ENCODE results near the gene TXNL4A. TPM values are rescaled to one million over a fixed set of nuclear protein-coding genes. Genes with fewer than 3 reads are reported as not detected.

Gene TXNL4A
- total and polyA plus RNA-seq, 12 donors = 63.3 to 144 (median 91.6) TPM

DNA sequence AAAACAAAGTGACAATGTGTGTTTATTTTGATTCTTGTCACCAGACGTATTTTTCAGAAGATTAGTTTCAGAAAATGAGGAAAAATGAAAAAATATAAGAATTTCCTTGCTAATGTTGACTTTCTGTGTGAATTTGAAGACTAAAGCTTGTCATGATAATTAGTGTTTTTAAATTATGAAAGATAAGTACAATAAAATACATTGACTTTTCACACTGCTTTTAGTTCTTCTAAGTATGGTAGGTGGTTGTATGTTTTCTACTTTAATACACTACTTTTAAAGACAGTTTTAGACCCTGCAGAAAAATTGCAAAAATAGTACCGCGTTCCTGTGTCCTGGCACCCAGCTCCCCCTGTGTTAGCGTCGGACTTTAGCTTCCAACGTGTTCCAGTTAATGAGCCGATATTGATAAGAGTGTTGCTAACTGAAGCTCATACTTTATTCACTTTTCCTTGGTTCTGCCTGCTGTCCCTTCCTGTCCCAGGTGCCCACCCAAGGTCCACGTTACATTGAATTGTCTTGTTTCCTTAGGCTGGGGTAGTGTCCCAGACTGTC, 46.6 kb upstream of the TXNL4A start:
- TF ChIP-seq, protein P1, sequence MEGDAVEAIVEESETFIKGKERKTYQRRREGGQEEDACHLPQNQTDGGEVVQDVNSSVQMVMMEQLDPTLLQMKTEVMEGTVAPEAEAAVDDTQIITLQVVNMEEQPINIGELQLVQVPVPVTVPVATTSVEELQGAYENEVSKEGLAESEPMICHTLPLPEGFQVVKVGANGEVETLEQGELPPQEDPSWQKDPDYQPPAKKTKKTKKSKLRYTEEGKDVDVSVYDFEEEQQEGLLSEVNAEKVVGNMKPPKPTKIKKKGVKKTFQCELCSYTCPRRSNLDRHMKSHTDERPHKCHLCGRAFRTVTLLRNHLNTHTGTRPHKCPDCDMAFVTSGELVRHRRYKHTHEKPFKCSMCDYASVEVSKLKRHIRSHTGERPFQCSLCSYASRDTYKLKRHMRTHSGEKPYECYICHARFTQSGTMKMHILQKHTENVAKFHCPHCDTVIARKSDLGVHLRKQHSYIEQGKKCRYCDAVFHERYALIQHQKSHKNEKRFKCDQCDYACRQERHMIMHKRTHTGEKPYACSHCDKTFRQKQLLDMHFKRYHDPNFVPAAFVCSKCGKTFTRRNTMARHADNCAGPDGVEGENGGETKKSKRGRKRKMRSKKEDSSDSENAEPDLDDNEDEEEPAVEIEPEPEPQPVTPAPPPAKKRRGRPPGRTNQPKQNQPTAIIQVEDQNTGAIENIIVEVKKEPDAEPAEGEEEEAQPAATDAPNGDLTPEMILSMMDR (IDR thresholded peaks at IDR 0.05) = no peak
- Histone ChIP-seq H3K36me3 (peaks cover 0 to 30% (median 3%) of the 10 kb centered on the region in 9 donors), H3K9me3 (no peaks in the 10 kb centered on the region), H3K27ac (peak overlapping the region in 9 of 10 donors; percentile 66 to 92 (median 81)), H3K4me3 (peak overlapping the region; percentile 45 to 96 (median 80)), H3K4me1 (peaks cover 5 to 24% (median 11%) of the 10 kb centered on the region in 9 donors), H3K27me3 (no peaks in the 10 kb centered on the region)
- DNase-seq (no peak), ATAC-seq (no peak)
- 8 to 10% methylated on average over 8 of the region's 8 CpGs for WGBS, 2 donors
- intact Hi-C loops (cut with DNase I) = loop anchor here in 6 of 10 donors (2.0 to 10.0 kb wide), 14 partner anchors 43 to 358 kb away; partner anchors contain the start of genes TXNL4A (in 4 of the 6), ADNP2 (in 2 of the 6), CTDP1 (in 2 of the 6) and SLC66A2 (in 2 of the 6)

DNA sequence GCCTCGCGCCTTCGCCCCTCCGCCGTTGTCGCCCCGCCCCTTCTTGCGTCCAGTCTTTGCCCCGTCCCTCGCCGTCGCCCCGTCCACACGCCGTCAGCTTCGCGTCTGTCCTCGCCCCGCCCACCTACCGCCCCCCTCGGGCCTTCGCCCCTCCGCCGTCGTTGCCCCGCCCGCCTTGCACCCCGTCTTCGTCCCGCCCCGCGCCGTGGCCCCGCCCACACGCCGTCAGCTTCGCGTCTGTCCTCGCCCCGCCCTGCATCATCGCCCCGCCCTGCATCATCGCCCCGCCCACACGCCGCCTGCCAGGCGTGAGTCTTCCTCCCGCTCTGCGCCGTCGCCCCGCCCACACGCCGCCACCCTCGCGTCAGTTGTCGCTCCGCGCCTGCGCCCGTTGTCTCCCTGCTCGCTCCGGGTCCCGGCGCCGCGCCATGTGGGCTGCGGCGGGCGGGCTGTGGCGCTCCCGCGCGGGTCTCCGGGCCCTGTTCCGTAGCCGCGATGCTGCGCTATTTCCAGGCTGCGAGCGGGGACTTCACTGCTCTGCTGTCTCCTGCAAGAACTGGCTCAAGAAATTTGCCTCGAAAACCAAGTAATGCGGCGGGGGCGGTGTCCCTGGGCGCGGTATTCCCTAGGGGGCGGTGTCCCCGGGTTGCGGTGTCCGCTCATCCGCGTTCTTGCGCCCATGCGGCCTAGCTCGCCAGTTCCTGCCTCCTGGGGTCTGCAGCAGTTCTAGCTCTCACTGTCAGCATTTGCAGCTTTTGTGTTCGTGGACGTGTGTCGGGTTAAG, 45.9 kb upstream of the TXNL4A start, which contains the start of gene RBFA:
TSS of gene RBFA (plus strand) at position 367 of the 784 bp plus-strand sequence. CDS start at position 429, 62 bp downstream.
- intact Hi-C loops (cut with DNase I) = loop anchor here in 6 of 10 donors (2.0 to 10.0 kb wide), 12 partner anchors 42 to 357 kb away; partner anchors contain the start of genes TXNL4A (in 4 of the 6), CTDP1 (in 2 of the 6), SLC66A2 (in 2 of the 6) and ADNP2 (in 1 of the 6)
- WGBS, 2 donors = 0 to 1% methylated on average over 54 to 99 of the region's 99 CpGs

DNA sequence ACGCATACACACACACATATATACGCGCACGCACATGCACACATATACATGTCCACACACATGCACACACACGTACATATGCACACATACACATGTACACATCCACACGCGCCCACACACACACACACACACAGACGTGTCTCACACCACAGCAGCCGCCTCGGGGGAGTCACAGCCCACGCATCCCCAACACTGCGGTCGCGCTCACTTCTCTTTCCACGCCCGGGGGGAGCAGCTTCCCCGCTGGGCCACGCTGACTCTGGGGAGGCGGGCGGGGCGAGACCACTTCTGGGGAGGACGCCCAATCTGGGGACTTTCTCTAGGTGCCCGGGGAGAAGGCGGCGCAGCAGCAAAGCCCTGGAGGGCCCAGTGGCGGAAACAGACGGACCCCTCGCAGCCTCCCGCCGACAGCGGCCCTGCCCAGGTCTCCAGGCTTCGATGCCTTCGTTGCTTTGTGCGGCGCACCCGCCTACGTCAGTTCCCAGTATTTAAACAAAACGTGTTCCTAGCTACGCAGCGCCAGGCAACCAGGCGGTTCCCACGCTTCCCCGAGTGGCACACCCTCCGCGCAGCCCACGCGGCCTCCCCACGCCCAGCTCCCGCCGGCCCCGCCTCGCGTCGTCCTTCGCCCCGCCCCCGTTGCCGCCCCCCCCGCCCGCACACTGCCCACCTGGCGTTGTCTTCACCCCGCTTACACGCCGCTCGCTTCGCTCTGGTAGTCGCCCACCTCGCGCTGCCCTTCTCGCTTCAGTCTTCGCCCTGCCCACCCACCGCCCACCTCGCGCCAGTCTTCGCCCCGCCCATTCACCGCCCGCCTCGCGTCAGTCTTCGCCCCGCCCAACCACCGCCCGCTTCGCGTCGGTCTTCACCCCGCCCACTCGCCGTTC, 45.1 kb upstream of the TXNL4A start:
- TF ChIP-seq, protein P1 (IDR thresholded peaks at IDR 0.05) = no peak
- no peaks in the 10 kb centered on the region for H3K27me3 ChIP-seq
- peak; percentile 49 to 83 (median 70) for ATAC-seq
- 4 to 5% methylated on average over 77 to 90 of the region's 90 CpGs for WGBS, 2 donors
- peaks cover 5 to 24% (median 11%) of the 10 kb centered on the region in 9 donors for H3K4me1 ChIP-seq
- H3K4me3 ChIP-seq = peak overlapping the region; percentile 28 to 96 (median 83)
- no peak for DNase-seq
- intact Hi-C loops (cut with DNase I) = loop anchor here in 6 of 10 donors (2.0 to 10.0 kb wide), 12 partner anchors 41 to 356 kb away; partner anchors contain the start of genes TXNL4A (in 4 of the 6), CTDP1 (in 2 of the 6), SLC66A2 (in 2 of the 6) and ADNP2 (in 1 of the 6)
- peak overlapping the region; percentile 36 to 92 (median 88) for H3K27ac ChIP-seq
- peaks cover 0 to 19% (median 3%) of the 10 kb centered on the region in 9 donors for H3K36me3 ChIP-seq
- peaks cover 0 to 15% (median 0%) of the 10 kb centered on the region in 11 donors for H3K9me3 ChIP-seq

More for the DNA sequence above, 45.9 kb upstream of the TXNL4A start, which contains the start of gene RBFA:
- Histone ChIP-seq H3K27me3 (no peaks in the 10 kb centered on the region), H3K4me3 (peak within 1 kb of the TSS; percentile 45 to 96 (median 83)), H3K4me1 (peaks cover 5 to 24% (median 11%) of the 10 kb centered on the region in 9 donors), H3K9me3 (peaks cover 0 to 6% (median 0%) of the 10 kb centered on the region in 11 donors), H3K27ac (peak within 1 kb of the TSS; percentile 62 to 92 (median 88)), H3K36me3 (peaks cover 0 to 23% (median 3%) of the 10 kb centered on the region in 9 donors)
- TF ChIP-seq, protein P1 (IDR thresholded peaks at IDR 0.05) = peak in 8 of 9 donors; percentile 24 to 61 (median 38)
- DNase-seq (peak; percentile 100), ATAC-seq (peak; percentile 94 to 97 (median 94))

All from heart right ventricle (tissue), 16 donors.